ENCODE measurements around the gene NYAP2.

DNA sequence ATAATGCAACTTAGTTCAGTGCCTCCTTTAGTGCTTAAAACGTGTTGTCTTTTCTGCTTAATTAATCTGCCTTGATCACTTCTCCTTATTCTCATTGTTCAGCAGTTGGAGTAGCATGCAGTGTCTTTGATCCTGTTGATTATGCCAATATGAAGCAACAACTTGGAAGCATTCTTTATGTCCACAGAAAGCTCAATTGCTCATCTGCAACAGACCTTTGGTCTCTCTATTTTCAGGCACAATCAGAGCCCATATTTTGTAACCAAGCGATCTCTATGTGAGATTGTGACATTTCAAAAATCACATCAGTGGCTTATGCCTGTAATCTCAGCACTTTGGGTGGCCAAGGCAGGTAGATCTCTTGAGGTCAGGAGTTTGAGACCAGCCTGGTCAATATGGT lies 217.3 kb downstream of the NYAP2 start:
- TF ChIP-seq, protein P1, sequence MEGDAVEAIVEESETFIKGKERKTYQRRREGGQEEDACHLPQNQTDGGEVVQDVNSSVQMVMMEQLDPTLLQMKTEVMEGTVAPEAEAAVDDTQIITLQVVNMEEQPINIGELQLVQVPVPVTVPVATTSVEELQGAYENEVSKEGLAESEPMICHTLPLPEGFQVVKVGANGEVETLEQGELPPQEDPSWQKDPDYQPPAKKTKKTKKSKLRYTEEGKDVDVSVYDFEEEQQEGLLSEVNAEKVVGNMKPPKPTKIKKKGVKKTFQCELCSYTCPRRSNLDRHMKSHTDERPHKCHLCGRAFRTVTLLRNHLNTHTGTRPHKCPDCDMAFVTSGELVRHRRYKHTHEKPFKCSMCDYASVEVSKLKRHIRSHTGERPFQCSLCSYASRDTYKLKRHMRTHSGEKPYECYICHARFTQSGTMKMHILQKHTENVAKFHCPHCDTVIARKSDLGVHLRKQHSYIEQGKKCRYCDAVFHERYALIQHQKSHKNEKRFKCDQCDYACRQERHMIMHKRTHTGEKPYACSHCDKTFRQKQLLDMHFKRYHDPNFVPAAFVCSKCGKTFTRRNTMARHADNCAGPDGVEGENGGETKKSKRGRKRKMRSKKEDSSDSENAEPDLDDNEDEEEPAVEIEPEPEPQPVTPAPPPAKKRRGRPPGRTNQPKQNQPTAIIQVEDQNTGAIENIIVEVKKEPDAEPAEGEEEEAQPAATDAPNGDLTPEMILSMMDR (conservative IDR thresholded peaks at IDR 0.05; ENCODE audit: low read length) = no peak
- TF ChIP-seq EZH2phosphoT487 (IDR thresholded peaks at IDR 0.05; ENCODE audit: borderline replicate concordance, low read depth, low read length) = no peak

All from OCI-LY7 (cell line).